ENCODE results near the gene CAMSAP3. TPM values are rescaled to one million over a fixed set of nuclear protein-coding genes. Genes with fewer than 3 reads are reported as not detected.
A peak's percentile ranks its signal among the peaks of the same experiment; 100 is the strongest.

The CAMSAP3 gene
- total RNA-seq, 1 experiment from 2014 or later, result 28.4 TPM

GRCh38 chr19:7633698-7634097 lies 38.0 kb downstream of the CAMSAP3 start, which contains the start of gene PCP2:
Gene PCP2, minus strand, starts transcription at chr19:7633719. Its CDS starts 262 bp downstream, at chr19:7633457.
- no peak within 1 kb of the TSS for H4K5ac ChIP-seq (ENCODE audit: insufficient read length, low read depth, low read length)
- H3K4me2 ChIP-seq (ENCODE audit: insufficient read depth, insufficient read length, low read length), result no peak within 1 kb of the TSS
- H2BK20ac ChIP-seq (ENCODE audit: low read depth, low read length, poor library complexity, severe bottlenecking), result no peak within 1 kb of the TSS
- Mint-ChIP-seq H3K27ac (no peak within 1 kb of the TSS), H3K27me3 (ENCODE audit: low read depth) (peaks cover 30% of the 10 kb centered on the region), H3K9me3 (no peaks in the 10 kb centered on the region; a peak in 1 of 5 replicates), H3K4me1 (peaks cover 9 to 24% of the 10 kb centered on the region in 2 experiments), H3K36me3 (ENCODE audit: insufficient read depth in 1 of 3, low read depth in 3 of 3) (peaks cover 0 to 8% (median 7%) of the 10 kb centered on the region in 3 experiments; a peak in 4 of 7 replicates), H3K4me3 (peak within 1 kb of the TSS in 1 of 2 experiments; percentile 38; a peak in 2 of 5 replicates)
- no peak within 1 kb of the TSS for H2AK5ac ChIP-seq (ENCODE audit: insufficient read length, low read length)
- H3K4me1 ChIP-seq (ENCODE audit: insufficient read depth, low read length), result no peaks in the 10 kb centered on the region
- no peak within 1 kb of the TSS for H2AFZ ChIP-seq (ENCODE audit: low read length)
- H3K56ac ChIP-seq (ENCODE audit: insufficient read length, low read depth, low read length), result no peak within 1 kb of the TSS
- no CpG with 5 or more reads among the region's 2 CpGs for WGBS (ENCODE audit: extremely low coverage, insufficient read length, low lambda C conversion rate)
- H4K20me1 ChIP-seq (ENCODE audit: control insufficient read depth, insufficient read depth, insufficient read length), result no peaks in the 10 kb centered on the region
- H2BK12ac ChIP-seq (ENCODE audit: insufficient read length, low read depth, low read length), result no peak within 1 kb of the TSS
- H3K27me3 ChIP-seq (ENCODE audit: insufficient read depth, low read length), result peaks cover 16% of the 10 kb centered on the region; the same call in 1 of the 2 replicates
- no peak within 1 kb of the TSS for H2BK120ac ChIP-seq (ENCODE audit: low read depth, low read length, poor library complexity, severe bottlenecking)
- H3K9ac ChIP-seq (ENCODE audit: extremely low read depth, insufficient read length, low read length), result no peak within 1 kb of the TSS
- H4K8ac ChIP-seq (replicated peaks; ENCODE audit: insufficient read length, low read depth, low read length), result no peak within 1 kb of the TSS
- no peak within 1 kb of the TSS for H3K23ac ChIP-seq (ENCODE audit: insufficient read length, low read depth, low read length)
- no peak within 1 kb of the TSS for H3K18ac ChIP-seq (ENCODE audit: insufficient read length, low read depth, low read length)
- no peak within 1 kb of the TSS for H3K4ac ChIP-seq (ENCODE audit: low read depth, low read length)
- DNase-seq, result no peak
- no peak within 1 kb of the TSS for H3K14ac ChIP-seq (ENCODE audit: insufficient read depth, low read length)
- peaks cover 5% of the 10 kb centered on the region for H3K79me1 ChIP-seq (ENCODE audit: insufficient read depth, low read depth, low read length, poor library complexity, severe bottlenecking)
- no peak within 1 kb of the TSS for H3T11ph ChIP-seq (ENCODE audit: low read length)
- no peak for TF ChIP-seq CTCF (conservative IDR thresholded peaks at IDR 0.05)
- H2BK5ac ChIP-seq (ENCODE audit: insufficient read length, low read length), result no peak within 1 kb of the TSS
- no peak within 1 kb of the TSS for H4K91ac ChIP-seq (ENCODE audit: insufficient read length, low read depth, low read length)
- peaks cover 13% of the 10 kb centered on the region; the same call in 1 of the 2 replicates for H3K79me2 ChIP-seq (ENCODE audit: insufficient read depth, low read length)
- no peaks in the 10 kb centered on the region for H3K9me3 ChIP-seq (ENCODE audit: control insufficient read depth, low read depth, low read length)
- no peak within 1 kb of the TSS for H2BK15ac ChIP-seq (ENCODE audit: low read depth, low read length)
- H3K23me2 ChIP-seq (ENCODE audit: insufficient read length, low read depth, low read length, poor library complexity, severe bottlenecking), result peaks cover 12% of the 10 kb centered on the region
- no peak within 1 kb of the TSS for H3K27ac ChIP-seq (ENCODE audit: insufficient read length, low read depth, low read length)

All from H9 (cell line).